Suppressor macrophage treated with lipopolysaccharide for 1 hour (primary cell): ENCODE results near the gene RFT1.
"Not testable (repeated sequence)": the region's sequence is repeated elsewhere in the genome, so short reads cannot be mapped to it uniquely, and the experiment has no call there.

Experiments used
- DNase-seq, 3 donors: peaks; one replicate each; pipeline ENCODE4 v3.0.0-alpha.2; 2020 to 2022

The RFT1 gene

DNA sequence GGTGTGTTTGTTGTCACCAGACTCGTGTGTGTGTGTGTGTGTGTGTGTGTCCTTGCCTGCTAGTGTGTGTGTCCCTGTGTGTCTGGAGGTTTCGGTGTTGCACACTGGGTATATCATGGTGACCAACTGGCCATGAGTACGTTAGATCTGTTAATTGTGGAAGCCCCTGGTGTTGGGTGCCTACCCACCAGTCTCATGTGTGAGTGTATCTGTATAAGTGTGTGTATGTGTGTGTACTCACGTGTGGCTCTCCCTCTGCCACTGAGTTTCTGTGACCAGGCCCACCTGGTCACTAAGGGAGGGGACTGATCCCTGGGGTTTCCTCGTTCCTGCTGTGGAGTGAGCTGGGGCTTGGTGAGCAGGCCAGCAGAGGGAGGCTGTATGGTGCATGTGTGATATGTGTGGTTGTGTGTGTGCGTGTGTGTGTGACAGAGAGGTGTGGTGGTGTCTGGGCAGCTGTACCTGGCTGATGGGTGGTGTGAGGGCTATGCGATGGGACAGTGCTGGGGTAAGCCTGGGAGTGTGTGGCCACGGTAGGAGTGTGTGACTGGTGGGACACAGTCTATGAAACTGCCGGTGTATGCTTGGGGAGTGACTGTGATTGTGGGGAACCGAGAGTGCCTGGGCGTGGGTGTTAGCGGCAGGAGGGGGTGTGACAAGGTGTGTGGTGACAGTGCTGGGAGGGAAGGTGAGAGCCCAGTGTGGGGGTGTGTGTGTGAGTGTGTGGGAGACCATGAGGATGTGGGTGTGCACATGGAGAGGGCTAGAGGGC, 32.6 kb upstream of the RFT1 start:
- peak in 1 of 3 donors; percentile 37 for DNase-seq

DNA sequence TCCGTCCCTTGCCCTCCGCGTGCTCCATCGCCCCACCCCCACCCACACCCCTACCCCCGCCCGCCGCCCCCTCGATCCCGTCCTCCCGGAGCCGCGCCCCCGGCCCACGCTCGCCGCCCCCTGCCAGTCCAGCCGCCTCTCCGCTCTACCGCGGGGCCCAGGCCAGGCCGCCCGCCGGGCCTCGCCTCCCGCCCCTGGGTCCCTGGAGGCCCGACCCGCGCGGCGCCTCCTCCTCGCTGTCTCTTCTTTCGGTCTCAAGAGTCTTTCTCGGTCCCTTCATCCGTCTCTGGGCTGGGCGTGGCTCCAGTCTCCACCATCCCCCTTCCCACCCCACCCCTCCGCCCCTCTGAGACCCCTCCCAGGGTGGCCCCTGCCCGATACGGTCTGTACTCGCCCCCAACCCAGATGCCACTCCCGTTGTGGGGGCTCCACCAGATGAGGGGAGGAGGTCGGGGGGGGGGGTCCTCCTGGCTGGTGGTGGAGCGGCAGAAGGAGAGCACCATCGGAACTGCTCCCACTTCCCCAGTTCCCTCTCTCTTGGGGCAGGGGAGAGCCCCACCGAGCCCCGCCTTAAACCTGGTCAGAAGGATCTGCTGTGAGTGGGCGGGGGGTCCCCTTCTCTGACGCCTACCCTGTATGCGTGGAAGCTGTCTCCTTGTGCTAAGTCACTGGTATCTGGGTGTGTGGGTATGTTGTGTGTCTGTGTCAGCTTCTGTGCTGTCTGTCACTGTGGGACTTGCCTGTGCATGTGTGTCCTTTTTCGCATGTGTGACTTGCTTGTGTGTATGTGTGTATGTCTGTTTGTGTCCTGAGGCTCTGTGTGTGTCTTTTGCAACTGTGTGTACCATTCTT, 31.8 kb upstream of the RFT1 start:
- peak; percentile 96 to 98 (median 97) for DNase-seq

DNA sequence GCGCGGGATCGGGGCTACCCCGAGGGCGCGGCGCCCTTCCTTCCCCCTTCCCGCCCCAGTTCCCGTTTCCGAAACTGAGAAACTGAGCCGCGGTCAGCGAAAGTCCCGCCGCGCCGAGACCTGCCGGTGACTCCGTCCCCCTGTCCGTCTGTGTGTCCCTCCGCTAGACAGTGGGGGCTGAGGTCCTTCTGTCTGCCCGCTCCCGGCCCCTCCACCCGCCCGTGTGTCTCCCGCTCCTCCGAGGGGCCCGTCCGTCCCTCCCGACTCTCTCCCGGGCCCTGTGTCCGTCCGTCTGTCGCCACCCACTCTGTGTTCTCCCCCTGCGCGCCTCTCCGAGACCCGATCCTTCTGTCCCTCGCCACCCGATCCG, 31.2 kb upstream of the RFT1 start:
- peak; percentile 81 to 89 (median 86) for DNase-seq

DNA sequence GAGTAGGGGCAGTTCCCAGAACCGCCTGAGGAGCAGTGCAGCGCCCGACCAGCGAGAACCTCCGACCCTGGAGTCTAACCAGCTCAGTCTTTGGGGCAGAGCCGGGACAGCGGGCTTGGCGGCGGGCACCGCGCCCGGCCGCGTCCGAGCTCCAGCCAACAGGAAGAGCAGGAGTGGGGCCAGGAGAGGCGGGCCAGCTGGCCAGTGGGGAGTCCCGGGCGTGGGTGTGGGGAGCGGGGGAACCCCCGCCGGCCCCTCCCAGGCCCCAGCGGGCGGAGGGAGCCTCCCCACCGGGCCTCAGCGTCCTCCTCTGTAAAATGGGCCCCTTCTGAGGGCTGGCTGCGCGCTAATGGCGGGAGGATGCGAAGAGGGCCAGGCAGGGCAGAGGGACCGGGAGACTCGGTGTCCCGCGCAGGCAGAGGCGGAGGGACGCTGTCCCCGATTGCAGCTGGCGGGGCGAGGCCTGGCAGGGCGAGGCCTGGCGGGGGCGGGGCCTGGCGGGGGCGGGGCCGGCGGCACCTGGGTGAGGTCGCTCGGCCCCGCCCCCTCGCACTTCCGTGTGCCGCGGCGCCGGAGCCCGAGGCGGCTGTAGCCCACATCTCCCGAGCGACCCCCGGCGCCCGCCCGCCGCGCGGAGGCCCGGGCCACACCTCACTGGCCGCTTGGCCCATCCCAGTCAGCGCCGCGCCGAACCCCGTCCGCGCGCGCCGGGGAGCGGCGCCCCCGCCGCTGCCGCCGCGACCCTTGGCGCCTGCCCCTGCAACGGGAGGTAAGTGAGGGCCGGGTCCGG, 30.6 kb upstream of the RFT1 start, which contains the start of gene PRKCD:
Gene PRKCD (plus strand): TSS at position 550 of the 790 bp plus-strand sequence. CDS start 17,214 bp downstream, outside the sequence.
- DNase-seq, result peak; percentile 94 to 98 (median 97)

DNA sequence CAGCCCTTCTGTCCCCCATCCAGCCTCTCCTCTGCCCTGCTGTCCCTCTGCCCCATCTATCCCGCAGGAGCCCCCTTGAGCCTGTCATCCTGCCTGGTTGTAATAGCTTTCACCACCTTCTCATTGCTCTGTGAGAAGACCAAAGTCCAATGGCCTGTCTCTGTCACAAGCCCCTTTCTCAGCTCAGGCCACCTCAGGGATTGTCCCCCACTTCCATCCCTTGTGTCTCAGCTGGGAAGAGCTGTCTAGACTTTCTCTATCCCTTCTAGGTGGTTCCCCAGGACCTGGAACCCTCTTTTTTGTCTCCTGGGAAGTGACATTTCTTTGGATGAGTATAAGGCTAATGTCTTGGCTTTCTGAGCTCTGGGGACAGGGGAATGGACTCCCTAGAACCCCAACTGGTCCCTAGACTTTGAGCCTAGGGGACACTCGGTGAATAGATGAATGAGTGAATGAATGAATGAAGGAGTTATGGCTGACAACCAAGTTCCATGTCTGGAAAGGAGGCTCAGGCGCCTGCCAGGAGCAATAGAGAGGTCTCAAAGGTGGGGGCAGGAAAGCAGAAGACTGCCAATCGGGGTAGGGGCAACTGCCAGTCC, 29.9 kb upstream of the RFT1 start:
- DNase-seq, result no peak

DNA sequence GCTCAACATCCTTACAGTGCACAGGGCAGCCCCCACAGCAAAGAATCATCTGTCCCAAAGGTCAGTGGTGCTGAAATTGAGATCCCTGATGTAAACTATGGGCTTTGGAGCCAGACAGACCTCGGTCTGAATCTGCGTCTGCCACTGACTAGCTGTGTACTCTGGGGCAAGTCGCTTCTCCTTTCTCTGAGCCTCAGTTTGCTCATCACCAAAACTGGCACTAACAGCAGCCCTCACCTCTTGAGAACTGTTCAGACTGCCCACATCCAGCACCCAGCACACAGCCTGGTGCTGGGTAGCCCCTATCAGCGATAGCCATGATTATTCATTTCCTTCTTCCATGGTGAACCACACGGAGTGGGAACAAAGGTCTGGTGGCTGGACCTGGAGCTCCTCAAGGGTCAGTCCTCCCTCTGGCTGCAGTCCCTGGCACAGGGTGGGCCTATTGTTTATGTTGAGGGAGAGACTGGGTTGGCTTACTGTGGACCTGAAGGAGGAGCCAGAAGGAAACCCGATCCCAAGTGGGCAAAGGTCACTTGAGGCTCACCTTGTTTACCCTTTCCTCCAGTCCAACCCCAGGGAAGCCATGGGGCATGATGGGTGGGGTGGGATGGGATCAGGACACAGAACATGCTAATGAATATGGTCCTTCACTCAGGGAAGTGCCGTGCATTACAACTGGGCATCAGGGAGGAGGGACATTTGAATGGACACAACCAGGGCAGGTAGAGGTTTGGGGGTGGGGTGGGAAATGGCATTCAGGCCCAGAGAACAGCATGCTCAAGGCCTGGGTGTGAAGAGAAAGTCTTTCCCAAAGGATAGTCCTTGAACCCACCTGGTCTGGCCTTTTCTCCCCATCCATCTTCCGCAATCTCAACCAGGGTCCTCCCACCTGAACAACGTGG, 29.2 kb upstream of the RFT1 start:
- DNase-seq, result peak in 2 of 3 donors; percentile 32 to 42

DNA sequence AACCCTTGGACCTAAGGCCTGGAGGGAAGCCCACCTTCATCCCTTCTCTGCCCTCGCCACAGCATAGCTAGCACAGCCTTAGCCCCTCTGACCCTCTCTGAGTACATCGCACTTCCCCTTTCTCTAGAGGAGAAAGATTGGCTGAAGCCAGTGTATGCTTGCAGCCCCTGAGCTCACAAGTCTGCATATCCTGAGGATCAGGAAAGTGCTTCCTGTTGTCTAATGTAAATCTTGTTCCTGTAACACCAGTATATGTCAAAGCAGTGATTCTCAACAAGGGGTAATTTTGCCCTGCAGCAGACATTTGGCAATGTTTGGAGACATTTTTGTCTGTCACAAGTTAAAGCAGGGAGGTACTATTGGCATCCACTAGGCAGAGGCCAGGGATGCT, 28.5 kb upstream of the RFT1 start:
- DNase-seq, result peak in 2 of 3 donors; percentile 35 to 47

- no peak for DNase-seq
Measured at GRCh38 chr3:53157974-53158580, 27.8 kb upstream of the RFT1 start.

DNA sequence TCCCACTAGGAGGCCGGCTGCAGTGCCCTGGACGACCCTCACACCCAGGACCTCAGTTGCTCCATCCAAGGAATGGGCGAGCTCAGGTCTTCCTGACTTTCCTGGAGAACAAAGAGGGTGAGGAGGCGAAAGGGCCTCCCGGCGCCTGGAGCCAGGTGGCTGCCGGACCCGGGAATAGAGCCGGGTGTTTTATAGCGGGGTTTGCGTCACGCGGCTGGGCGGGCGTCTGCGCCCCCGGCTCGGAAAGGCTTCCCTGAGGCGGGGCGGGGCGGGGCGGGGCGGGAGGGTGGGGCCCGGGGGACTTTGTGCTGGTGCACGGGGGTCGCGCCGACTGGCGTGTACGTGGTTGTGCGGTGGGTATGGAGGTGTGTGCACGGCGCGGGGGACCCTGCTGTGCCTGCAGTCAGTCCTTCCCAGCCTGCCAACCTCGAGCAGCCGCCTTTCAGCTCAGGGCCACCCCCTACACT, 26.2 kb upstream of the RFT1 start:
- peak in 1 of 3 donors; percentile 28 for DNase-seq

DNA sequence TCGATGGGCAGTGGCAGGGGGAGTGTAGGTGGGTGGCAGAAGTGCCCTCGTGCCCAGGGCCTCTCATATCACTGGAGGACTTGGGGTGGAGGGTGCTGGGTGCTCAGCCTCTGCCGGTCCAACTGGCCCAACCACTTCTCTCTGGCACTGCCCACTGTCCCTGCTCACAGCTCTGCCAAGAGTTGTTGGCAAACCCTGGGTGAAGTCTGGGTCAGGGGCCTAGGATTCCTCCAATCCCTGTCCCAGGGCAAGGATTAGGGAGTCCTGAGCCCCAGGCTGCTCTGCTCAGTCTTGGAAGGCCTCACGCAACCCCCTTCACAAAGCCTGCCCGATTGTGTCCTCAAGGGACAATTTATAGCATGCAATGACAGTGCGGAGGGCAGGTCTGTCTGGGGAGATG, 25.5 kb upstream of the RFT1 start:
- DNase-seq, result no peak

- no peak for DNase-seq
Measured at GRCh38 chr3:53154881-53155285, 24.6 kb upstream of the RFT1 start.

DNA sequence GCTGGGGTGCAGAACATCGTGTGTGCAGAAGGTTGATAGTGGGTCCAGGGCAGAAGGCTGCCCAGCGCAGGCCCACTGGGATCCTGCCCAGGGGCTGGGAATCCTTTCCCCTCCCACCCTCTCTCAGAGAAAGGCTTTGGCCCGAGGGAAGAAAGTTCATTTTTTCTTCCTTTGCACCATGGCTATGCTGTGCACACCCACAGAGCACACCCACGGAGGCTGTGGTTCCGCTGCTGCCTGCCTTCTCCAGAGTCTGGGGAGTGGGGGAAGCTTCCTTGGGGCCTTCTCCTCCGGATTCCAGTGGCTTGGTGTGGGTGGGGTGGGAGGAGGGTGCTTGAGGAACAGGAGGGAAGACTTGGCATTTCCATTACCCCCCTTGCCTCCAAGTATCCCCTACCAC, 23.7 kb upstream of the RFT1 start:
- peak; percentile 57 to 66 (median 64) for DNase-seq

DNA sequence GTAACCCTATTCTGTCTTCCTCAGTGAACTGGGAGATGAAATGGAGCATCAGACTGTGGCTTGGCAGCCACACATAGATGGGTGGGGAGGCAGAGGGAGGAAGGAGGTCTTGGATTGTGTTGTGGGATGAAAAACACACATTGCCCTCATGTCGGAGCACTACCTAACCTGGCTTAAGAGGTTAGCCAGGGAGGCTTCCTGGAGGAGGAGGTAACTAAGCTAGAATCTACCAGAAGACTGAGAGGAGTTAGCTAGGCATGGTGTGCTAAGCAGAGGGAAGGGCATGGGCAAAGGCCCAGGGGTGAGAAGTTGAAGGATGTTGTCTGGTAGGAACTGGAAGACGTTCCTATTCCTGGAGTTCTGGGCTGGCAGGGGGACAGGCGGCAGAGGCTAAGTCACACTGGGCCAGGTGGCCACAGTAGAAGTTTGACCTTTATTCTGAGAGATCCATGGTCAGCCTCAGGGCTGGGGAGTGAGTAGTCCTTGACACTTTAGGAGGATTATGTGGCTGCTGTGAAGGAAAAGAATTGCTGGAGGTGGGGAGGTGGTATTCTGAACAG, 23.1 kb upstream of the RFT1 start:
- DNase-seq, result no peak

DNA sequence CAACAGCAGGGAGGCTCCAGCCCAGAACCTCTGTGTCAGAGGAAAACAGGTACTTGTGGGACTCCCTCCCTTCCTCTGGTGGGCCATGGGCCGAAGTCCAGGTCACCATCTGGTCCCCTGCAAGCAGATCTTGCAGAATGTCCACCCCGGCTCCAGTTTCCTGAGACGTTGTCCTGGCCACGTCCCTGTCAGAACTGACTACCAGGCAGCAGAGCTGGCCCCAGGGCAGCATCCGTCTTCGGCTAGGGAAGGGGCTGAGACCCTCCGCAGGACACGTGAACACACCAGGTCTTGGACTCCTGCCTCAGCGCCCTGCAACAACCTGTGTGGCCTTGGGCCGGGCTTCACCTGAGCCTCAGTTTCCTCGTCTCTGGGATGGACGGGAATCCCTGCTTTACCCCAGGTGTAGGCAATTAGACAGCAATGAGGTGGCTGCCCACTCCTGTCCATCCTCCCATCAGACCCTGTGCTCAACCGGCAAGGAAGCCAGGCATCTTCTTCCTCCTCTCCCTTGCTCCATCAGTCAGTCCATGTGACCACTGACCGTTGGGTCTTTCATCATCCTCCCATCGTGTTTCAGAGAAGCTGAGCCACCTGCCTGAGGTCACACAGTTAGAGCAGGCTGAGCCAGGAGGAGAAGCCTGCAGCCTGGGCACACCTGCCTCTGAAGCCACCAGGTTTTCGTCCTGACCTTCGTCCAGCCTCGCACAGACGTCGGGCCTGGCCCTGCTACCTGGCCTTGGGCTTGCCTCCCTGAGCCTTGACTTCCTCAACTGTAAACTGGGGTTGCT, 21.8 kb upstream of the RFT1 start:
- DNase-seq, result no peak

- no peak for DNase-seq
Measured at GRCh38 chr3:53151465-53151864, 21.2 kb upstream of the RFT1 start.

GRCh38 chr3:53151086-53151438, 20.8 kb upstream of the RFT1 start:
- DNase-seq, result not testable (repeated sequence)

DNA sequence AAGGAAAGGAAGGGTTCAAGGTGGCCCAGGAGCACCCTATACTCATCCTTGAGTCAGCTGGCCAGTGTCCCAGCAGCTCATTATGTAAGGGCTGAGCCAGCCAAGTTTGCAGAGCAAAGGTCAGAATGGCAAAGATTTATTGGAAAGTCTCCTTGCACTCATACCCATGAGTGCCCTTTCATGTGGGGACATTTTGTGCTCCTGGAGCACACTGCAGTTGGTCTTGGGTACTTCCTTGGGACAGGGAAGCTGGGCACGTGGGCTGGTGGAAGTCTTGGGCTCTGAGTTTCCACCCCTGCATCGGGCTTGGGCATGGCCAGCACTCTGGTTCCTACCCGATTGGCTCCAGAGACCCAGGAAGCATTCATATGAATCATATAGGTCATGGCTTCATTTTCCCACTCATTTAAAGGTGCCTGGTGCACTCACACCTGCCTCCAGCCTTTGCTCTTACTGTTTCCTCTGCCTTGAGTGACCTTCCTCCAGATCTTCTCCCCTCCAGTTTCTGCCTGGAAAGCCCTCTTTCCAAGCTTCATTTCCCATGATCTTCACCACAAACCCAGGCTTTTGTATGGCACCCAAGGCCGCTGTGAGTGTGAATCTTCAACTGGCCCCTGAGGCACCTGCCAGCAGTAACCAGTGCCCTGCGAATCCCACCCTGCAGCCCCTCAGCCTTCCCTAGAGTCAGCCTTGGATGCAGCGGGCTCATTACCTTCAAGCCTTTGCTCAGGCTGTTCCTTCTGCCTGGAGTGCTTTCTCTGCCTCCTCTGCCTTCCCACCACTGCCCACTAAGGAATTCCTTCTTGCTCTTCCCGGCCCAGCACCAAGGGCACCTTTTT, 20.2 kb upstream of the RFT1 start:
- DNase-seq, result peak; percentile 42 to 60 (median 49)

- DNase-seq, result no peak
Measured at GRCh38 chr3:53149699-53150098, 19.5 kb upstream of the RFT1 start.
